ENCODE data around the gene SPATA31D1. TPM values are rescaled to one million over a fixed set of nuclear protein-coding genes. Genes with fewer than 3 reads are reported as not detected.
A peak's percentile ranks its signal among the peaks of the same experiment; 100 is the strongest.

SPATA31D1 gene
- total RNA-seq, 6 experiments from 2014 or later: not detected

DNA sequence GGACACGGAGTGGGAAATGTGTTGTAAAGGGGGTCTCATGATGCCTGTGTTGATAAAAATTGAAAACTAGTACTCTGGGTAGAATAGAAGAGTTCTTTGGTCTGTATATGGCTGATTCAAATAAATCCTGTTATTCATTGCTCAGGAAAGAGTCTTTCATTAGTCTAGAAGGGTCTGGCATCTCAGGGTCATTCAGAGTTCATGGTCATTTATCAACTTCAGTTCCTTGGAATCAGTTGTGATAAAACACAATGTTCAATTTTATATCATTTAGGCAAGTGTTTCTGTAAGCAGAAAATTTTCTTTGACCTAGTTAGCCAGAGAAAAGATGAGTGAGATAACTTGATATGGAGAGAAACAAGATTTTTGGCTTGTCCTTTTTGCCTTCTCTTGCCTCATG is 36.3 kb downstream of the SPATA31D1 start:
- Mint-ChIP-seq H3K27ac (no peak overlapping the region), H3K4me3 (no peak overlapping the region), H3K27me3 (ENCODE audit: insufficient read depth) (peaks cover 2% of the 10 kb centered on the region; the same call in 1 of the 2 replicates), H3K9me3 (no peaks in the 10 kb centered on the region), H3K36me3 (ENCODE audit: low read depth) (no peaks in the 10 kb centered on the region), H3K4me1 (ENCODE audit: low read depth) (peaks cover 24% of the 10 kb centered on the region)
- TF ChIP-seq, protein P1, sequence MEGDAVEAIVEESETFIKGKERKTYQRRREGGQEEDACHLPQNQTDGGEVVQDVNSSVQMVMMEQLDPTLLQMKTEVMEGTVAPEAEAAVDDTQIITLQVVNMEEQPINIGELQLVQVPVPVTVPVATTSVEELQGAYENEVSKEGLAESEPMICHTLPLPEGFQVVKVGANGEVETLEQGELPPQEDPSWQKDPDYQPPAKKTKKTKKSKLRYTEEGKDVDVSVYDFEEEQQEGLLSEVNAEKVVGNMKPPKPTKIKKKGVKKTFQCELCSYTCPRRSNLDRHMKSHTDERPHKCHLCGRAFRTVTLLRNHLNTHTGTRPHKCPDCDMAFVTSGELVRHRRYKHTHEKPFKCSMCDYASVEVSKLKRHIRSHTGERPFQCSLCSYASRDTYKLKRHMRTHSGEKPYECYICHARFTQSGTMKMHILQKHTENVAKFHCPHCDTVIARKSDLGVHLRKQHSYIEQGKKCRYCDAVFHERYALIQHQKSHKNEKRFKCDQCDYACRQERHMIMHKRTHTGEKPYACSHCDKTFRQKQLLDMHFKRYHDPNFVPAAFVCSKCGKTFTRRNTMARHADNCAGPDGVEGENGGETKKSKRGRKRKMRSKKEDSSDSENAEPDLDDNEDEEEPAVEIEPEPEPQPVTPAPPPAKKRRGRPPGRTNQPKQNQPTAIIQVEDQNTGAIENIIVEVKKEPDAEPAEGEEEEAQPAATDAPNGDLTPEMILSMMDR (IDR thresholded peaks at IDR 0.05): no peak
- DNase-seq: no peak

DNA sequence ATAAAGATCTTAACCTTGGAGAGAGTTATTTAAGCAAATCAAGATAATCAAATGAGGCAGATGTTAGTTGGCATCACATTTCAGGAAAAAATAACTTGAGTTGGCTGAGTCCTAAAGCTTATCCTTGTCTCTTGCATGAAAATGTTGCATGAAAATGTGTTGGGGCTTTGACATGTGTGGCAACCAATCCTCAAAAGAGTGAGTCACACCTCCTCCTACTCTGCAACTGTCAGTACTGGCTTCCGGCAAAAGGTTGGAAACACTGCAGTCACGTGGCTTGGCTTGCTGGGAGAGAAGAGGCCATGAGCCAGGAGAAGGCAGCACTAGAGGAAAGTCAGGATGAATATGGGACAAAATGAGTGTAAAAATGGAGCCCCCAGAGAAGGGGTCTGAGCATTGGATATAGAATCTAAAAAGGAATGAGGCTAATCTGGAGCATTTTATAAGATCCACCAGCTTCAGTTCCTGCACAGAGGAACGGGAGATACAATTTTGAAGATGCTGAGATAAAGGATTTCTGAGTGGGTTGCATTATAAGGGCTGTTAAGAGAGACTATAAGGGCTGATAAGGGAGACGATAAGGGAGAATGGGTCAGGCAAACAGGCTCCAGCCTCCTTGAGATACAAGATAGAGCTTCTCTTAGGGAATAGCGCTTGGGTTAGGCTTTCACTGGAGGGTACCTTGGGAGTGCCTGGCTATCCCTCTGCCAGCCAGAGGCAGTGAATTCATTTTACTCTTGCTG is 43.1 kb downstream of the SPATA31D1 start:
- H3K4me3 Mint-ChIP-seq: no peak overlapping the region
- DNase-seq: peak; percentile 60
- no peaks in the 10 kb centered on the region for H3K27me3 Mint-ChIP-seq (ENCODE audit: insufficient read depth)
- TF ChIP-seq, protein P1 (IDR thresholded peaks at IDR 0.05): no peak
- H3K27ac Mint-ChIP-seq: no peak overlapping the region; the same call in 1 of the 2 replicates
- H3K36me3 Mint-ChIP-seq (ENCODE audit: low read depth): no peaks in the 10 kb centered on the region
- no peaks in the 10 kb centered on the region for H3K9me3 Mint-ChIP-seq
- peaks cover 17% of the 10 kb centered on the region for H3K4me1 Mint-ChIP-seq (ENCODE audit: low read depth)

DNA sequence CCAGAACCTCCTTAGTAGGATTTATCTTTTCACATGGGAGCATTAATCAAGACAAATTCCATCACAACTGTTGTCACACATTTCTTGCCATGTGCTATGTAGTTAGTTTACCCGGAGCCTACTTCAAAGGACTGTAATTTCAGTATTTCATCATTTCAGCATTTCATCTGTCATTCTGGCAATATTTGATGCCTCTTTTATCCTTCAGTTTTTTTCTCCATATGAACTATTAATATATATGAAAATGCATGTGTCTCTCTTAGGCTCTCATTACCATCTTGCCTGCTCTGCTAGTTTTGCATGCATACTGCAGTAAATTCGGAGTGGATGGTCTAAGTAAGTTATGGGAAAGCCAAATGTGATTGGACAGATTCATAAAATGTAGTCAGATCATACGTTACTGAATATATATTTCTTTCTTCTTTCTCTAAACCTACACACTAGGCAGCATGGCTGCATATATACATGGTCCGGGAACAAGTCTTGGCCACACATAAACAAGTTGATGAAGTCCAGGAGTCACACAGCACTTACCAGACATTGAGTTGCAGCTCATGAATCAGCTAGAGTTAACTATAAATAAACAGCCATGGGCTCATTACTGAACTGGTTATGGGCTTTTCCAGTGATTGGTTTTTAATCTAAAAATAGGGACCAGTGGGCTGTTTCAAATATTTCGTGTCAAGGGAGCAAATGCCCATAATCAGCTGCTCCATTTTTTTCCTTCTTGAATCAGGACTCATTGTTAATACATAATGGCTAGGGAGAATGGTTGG is 46.6 kb downstream of the SPATA31D1 start:
- H3K4me1 Mint-ChIP-seq (ENCODE audit: low read depth): peaks cover 17% of the 10 kb centered on the region
- H3K9me3 Mint-ChIP-seq: no peaks in the 10 kb centered on the region
- no peak for DNase-seq
- H3K27ac Mint-ChIP-seq: no peak overlapping the region
- H3K4me3 Mint-ChIP-seq: no peak overlapping the region
- TF ChIP-seq, protein P1 (IDR thresholded peaks at IDR 0.05): no peak
- H3K27me3 Mint-ChIP-seq (ENCODE audit: insufficient read depth): no peaks in the 10 kb centered on the region
- H3K36me3 Mint-ChIP-seq (ENCODE audit: low read depth): no peaks in the 10 kb centered on the region

DNA sequence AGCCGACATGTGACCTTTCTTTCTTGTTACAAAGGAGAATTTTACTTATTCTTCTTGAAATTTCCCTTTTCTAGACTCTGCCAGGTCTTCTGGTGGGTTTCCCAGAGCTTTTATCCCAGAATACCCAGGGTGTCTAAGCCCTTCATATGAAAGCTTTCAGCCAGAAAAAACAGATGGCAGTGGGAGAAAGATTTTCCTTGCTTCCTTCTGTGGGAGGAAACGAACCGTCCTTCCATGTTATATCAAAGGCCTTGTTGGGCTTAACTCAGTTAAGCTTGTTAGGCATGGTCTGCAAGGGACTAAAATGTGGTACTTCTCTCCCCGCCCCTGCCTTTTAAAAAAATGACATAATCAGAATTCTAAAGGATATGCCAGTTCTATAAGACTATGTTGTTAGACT is 47.5 kb downstream of the SPATA31D1 start:
- Mint-ChIP-seq H3K4me3 (no peak overlapping the region), H3K4me1 (ENCODE audit: low read depth) (peaks cover 16% of the 10 kb centered on the region), H3K27ac (no peak overlapping the region), H3K27me3 (ENCODE audit: insufficient read depth) (no peaks in the 10 kb centered on the region; the same call in 1 of the 2 replicates), H3K36me3 (ENCODE audit: low read depth) (no peaks in the 10 kb centered on the region), H3K9me3 (no peaks in the 10 kb centered on the region)
- DNase-seq: no peak
- TF ChIP-seq, protein P1 (IDR thresholded peaks at IDR 0.05): no peak

DNA sequence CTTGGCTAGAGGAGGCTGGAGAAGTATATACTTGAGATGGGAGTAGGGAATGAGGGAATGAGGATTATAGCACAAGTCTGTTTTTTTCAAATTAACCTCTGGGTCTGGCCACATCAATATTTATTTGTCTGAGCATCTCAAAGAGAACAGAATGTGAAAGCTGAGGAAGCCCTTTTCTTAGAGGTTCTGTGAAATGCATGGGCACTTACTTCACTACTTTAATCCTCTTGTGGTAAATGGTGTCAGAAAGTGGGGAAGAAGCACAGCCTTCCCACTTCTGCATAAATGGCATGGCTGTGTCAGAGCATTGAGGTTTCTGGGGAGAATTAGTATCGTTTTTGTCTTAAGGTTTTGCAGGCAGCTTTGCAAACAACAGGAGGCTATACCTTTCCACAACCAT is 48.6 kb downstream of the SPATA31D1 start:
- Mint-ChIP-seq H3K9me3 (no peaks in the 10 kb centered on the region), H3K27ac (no peak overlapping the region), H3K4me3 (no peak overlapping the region), H3K36me3 (ENCODE audit: low read depth) (no peaks in the 10 kb centered on the region), H3K27me3 (ENCODE audit: insufficient read depth) (no peaks in the 10 kb centered on the region; the same call in 1 of the 2 replicates), H3K4me1 (ENCODE audit: low read depth) (peaks cover 6% of the 10 kb centered on the region)
- no peak for DNase-seq
- TF ChIP-seq, protein P1 (IDR thresholded peaks at IDR 0.05): no peak

Measured in HFFc6 (cell line).